Astrocyte (in vitro differentiated cells and primary cell): ENCODE results near the gene CT47A1.

ENCODE experiments used
- EZH2 ChIP-seq: IDR thresholded peaks from 2 replicates; pipeline ENCODE4 v1.6.1; 2012; ENCODE audit warnings: mild to moderate bottlenecking, low read length, inconsistent platforms; ENCODE audit not compliant: insufficient read depth
- TF ChIP-seq, protein P1 (sequence below): IDR thresholded peaks from 2 replicates; pipeline ENCODE4 v1.5.1; 2011; ENCODE audit warnings: low read depth, mild to moderate bottlenecking, inconsistent platforms, low read length, moderate library complexity; ENCODE audit not compliant: insufficient read depth

DNA sequence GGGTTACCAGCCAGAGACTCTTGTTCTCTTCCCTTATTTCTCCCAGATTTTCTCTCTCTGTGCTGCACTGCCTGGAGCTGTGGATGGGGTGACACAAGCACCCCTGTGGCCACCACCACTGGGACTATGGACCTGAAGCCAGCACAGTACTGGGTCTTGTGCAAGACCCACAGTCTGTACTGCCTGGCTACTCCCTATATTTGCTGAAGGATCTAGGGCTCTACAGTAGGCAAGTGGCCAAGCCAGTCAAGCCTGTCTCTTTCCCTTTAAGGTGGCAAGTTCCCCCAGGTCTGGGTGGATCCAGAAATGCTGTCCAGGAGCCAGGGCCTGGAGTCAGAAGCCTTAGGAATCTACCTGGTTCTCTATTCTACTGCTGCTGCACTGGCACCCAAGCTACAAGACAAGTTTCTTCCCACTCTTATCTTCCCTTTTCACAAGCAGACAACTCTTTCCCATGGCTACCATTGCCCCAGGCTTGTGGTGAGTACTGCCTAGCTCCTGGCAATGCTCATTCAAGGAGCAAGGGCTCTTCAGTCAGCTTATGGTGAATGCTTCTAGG, 28.4 kb upstream of the CT47A1 start:
- TF ChIP-seq, protein P1, sequence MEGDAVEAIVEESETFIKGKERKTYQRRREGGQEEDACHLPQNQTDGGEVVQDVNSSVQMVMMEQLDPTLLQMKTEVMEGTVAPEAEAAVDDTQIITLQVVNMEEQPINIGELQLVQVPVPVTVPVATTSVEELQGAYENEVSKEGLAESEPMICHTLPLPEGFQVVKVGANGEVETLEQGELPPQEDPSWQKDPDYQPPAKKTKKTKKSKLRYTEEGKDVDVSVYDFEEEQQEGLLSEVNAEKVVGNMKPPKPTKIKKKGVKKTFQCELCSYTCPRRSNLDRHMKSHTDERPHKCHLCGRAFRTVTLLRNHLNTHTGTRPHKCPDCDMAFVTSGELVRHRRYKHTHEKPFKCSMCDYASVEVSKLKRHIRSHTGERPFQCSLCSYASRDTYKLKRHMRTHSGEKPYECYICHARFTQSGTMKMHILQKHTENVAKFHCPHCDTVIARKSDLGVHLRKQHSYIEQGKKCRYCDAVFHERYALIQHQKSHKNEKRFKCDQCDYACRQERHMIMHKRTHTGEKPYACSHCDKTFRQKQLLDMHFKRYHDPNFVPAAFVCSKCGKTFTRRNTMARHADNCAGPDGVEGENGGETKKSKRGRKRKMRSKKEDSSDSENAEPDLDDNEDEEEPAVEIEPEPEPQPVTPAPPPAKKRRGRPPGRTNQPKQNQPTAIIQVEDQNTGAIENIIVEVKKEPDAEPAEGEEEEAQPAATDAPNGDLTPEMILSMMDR, result no peak
- TF ChIP-seq EZH2, result no peak
